ENCODE results near the gene ADAMTS15.

Gene ADAMTS15

GRCh38 chr11:130490682-130491449 lies 42.4 kb downstream of the ADAMTS15 start:
- no peak overlapping the region for H3K4me3 ChIP-seq
- H3K4me1 ChIP-seq = peaks cover 0 to 18% (median 6%) of the 10 kb centered on the region in 4 donors
- no peaks in the 10 kb centered on the region for H3K27me3 ChIP-seq
- H3K36me3 ChIP-seq = no peaks in the 10 kb centered on the region
- TF ChIP-seq CTCF (IDR thresholded peaks at IDR 0.05) = no peak
- H3K9me3 ChIP-seq = no peaks in the 10 kb centered on the region
- H3K27ac ChIP-seq = no peak overlapping the region
- intact Hi-C loops (cut with DNase I; ENCODE audit: low total_unique reads) = no loop called here
- no peak for DNase-seq

GRCh38 chr11:130498181-130498580 lies 49.7 kb downstream of the ADAMTS15 start:
- no peaks in the 10 kb centered on the region for H3K9me3 ChIP-seq
- peaks cover 0 to 13% (median 2%) of the 10 kb centered on the region in 4 donors for H3K4me1 ChIP-seq
- no peak for TF ChIP-seq CTCF (IDR thresholded peaks at IDR 0.05)
- intact Hi-C loops (cut with DNase I; ENCODE audit: low total_unique reads) = no loop called here
- no peaks in the 10 kb centered on the region for H3K36me3 ChIP-seq
- H3K4me3 ChIP-seq = no peak overlapping the region
- DNase-seq = no peak
- H3K27ac ChIP-seq = no peak overlapping the region
- H3K27me3 ChIP-seq = no peaks in the 10 kb centered on the region

- TF ChIP-seq CTCF (IDR thresholded peaks at IDR 0.05) = no peak
- Histone ChIP-seq H3K36me3 (no peaks in the 10 kb centered on the region), H3K4me1 (peaks cover 0 to 13% (median 2%) of the 10 kb centered on the region in 4 donors), H3K4me3 (no peak overlapping the region), H3K27me3 (no peaks in the 10 kb centered on the region), H3K27ac (no peak overlapping the region), H3K9me3 (no peaks in the 10 kb centered on the region)
- intact Hi-C loops (cut with DNase I; ENCODE audit: low total_unique reads) = no loop called here
- no peak for DNase-seq
Observed at GRCh38 chr11:130499828-130500227, 51.4 kb downstream of the ADAMTS15 start.

GRCh38 chr11:130504317-130504716 lies 55.9 kb downstream of the ADAMTS15 start:
- Histone ChIP-seq H3K9me3 (no peaks in the 10 kb centered on the region), H3K27me3 (no peaks in the 10 kb centered on the region), H3K27ac (no peak overlapping the region), H3K4me3 (no peak overlapping the region), H3K36me3 (no peaks in the 10 kb centered on the region), H3K4me1 (peaks cover 0 to 3% (median 0%) of the 10 kb centered on the region in 4 donors)
- no peak for DNase-seq
- no peak for TF ChIP-seq CTCF (IDR thresholded peaks at IDR 0.05)
- intact Hi-C loops (cut with DNase I; ENCODE audit: low total_unique reads) = no loop called here

- Histone ChIP-seq H3K9me3 (no peaks in the 10 kb centered on the region), H3K4me3 (no peak overlapping the region), H3K27me3 (no peaks in the 10 kb centered on the region), H3K4me1 (peaks cover 0 to 48% (median 18%) of the 10 kb centered on the region in 4 donors), H3K27ac (peak overlapping the region; percentile 83 to 85), H3K36me3 (no peaks in the 10 kb centered on the region)
- TF ChIP-seq CTCF (IDR thresholded peaks at IDR 0.05) = no peak
- intact Hi-C loops (cut with DNase I; ENCODE audit: low total_unique reads) = no loop called here
- no peak for DNase-seq
Observed at GRCh38 chr11:130508913-130509312, 60.5 kb downstream of the ADAMTS15 start.

All from tibial artery (tissue), 4 donors.